Measurements from ENCODE around the gene SCFD2.

Gene SCFD2

DNA sequence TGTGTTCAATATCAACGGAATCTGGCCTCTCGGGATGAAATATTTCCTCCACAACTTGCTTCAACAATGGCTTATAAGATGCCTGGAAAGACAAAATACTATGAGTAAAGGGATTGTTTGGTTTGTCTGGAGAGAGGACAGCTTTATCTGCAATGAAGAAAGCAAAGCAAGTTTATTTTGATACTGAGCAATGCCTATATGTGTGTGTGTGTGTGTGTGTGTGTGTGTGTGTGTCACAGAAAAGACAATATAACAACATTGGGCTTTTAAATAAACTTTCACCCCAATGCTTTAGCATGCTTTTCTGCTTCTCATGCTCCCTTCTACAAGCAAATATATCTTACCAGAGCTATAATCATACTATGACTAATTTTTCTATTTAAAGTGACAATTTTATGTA is 458.4 kb downstream of the SCFD2 start:
- no peak for DNase-seq

DNA sequence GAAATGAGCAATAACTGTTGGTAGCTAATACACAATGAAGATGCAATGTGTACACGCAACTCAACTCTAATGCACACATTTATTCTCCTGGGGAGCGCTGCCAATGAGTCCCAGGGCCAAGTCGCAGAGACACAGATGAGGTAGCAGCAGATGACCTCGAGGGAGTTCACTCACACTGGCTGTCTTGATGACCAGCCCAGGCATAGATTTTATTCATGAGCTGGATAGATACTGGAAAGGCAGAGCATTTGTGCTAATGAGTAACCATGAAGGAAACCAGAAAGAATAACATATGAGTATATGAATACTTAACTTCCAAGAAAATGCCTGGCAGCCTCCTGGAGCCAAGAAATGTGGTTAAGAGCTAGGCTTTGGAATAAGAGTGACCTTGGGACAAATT is 461.4 kb downstream of the SCFD2 start:
- no peak for DNase-seq

DNA sequence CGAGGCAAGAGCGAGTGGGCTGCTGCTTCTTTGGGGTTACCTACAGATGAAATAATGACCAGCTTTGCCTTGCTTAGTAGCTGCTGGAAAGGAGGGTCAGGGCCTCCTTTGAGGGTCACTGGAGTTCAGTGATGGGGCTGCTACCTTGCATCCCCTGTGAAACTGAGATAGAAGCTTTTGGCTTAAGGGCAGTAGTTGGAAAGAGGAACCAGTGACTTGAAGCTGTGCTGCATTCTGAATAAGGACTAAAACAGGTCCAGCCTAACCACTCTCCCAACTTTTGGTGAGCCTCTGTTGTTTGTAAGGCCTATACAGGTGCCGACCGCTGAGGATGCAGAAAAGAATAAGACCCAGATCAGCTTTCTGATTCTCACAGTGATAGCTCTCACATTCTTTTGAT is 462.6 kb downstream of the SCFD2 start:
- DNase-seq, result no peak

GRCh38 chr4:52894443-52894842 is 471.4 kb downstream of the SCFD2 start:
- no peak for DNase-seq

DNA sequence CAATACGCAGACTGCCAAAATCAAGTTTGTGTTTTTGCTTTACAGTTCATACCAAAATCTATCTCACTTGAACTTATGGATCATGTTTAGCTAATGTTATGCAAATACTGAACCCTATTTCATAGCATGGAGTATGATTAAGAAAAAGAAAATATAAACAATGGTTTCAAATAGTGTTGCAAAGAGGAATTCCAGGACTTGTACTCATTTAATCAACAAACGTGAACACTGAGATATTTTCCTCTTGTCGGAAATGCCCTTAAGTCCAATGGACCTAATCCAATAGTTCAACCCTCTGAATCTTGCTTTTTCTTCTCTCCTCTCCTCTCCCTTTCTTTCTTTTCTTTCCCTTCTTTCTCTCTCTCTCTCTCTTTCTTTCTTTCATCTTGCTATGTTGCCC is 473.0 kb downstream of the SCFD2 start:
- DNase-seq, result no peak

DNA sequence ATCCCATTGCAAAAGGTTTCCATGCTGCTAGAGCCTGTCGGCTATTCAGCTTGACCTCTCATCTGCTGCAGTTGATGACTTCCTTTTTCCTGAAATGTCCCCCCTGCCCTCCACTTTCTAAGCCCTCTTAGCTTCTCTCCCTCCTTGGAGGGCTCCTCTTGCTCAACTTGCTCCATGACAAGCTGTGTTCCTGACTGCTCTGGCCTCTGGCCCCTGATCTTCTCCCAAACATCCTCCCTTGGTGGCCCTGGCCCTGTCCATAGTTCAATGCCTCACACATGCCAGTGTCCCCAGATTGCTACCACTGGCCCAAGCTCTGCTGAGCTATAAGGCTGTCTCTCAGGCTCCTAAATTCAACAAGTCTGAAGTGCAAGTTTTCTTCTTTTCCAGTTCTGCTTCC is 474.1 kb downstream of the SCFD2 start:
- DNase-seq, result no peak

GRCh38 chr4:52890521-52890791 is 475.4 kb downstream of the SCFD2 start:
- DNase-seq, result no peak

- DNase-seq, result no peak
These were observed 475.9 kb downstream of the SCFD2 start for GRCh38 chr4:52889778-52890520.

- no peak for DNase-seq
These were observed 476.5 kb downstream of the SCFD2 start for GRCh38 chr4:52889354-52889753.

DNA sequence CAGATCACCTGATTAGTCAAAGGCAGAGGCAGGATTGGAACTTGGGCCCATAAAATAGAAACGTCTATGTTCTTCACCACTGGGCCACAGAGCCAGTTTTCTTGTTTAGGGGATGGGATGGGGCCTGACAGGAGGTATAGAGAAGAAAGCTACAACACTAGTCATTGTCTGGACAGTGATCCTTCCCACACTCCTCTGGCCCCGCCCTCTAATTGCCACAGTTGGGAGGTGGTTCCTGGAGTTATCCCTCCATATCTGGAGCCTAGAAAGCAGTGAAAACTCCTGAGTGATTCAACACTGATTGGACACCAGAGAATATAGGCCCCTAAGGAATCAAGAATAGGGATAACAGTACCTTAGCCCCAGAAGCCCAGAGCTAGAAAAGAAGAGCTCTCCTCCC is 480.9 kb downstream of the SCFD2 start:
- no peak for DNase-seq

DNA sequence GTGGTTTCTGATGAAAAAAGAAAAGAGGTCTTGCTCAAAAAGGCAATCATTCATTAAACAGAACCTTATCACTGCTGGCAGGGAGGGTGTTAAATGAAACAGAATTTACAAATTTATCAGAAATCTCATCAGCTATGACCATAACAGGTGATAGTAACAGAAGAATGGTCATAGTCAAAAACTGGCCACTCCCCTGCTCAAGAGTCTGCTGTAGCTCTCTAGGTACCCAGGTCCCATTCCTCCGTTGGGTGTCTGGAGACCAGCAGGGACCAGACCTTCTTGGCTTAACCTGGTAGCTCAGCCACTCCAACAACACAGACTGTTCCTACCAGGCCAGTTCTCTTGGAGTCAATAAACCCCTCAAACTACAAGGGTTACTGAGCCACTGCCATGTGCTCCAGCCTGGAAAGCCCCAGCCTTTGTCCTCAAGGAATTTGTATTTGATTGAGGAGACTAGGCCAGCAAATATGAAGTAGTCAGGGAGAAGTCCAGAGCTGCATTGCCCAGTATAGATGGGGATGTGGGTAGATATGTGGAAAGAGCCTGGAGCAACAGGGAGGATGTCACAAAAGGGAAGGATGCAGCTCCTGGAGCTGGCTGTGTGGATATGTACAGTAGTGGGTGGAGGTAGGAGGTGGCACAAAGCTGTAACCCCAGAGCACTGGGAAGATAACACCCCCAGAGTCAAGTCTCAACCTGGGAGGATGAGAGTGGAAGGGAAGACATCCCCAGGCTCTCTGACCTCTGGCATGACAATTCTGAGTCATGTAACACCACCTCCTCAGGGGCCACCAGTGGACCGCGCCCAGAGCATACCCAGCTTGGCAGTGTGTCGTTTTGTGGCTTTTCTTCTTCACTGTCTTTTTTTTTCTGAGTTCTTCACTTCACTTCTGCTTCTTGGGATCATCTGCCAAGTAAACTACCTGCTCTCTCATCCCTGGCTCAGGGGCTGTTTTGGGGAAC is 481.9 kb downstream of the SCFD2 start:
- no peak for DNase-seq

- no peak for DNase-seq
These were observed 482.7 kb downstream of the SCFD2 start for GRCh38 chr4:52883183-52883621.

DNA sequence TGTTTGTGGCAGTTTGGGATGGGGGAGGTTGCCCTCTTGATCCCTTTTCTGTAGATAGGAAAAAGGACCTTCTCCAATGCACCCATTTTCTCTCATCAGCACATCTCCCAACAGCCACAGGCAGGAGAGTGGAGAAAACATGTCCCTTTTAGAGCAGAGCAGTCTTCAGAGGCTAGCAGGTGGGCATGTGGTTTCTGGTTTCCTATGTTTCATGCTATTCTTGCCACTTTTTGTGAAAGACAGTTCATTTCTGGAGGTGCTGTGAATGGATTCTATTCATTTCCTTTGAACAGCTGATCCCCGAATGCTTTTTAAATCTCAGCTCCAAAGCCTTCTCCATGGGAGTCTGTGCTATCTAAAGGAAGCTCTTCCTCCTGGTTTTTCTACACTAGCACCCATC is 484.9 kb downstream of the SCFD2 start:
- no peak for DNase-seq

- no peak for DNase-seq
These were observed 486.4 kb downstream of the SCFD2 start for GRCh38 chr4:52879471-52879870.

DNA sequence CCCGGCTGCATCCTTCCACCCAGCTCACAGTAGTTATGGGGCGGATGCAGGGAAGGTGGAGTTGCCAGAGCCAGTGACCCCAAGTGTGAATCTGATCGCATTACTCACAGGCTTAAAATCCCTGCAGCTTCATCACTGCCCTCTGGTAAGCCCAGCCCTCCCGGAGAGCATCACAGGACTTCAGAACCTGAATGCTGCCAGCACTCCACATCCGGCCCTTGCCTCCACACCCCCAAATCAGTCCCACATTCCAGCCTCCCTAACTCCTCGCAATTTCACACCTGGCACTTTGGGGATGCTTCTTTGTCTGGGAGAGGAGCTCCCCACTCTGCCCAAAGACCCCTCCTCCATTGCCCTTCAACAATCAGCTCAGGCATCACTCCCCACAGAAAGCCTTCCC is 488.2 kb downstream of the SCFD2 start:
- DNase-seq, result no peak

- DNase-seq, result peak; percentile 14
These were observed 488.8 kb downstream of the SCFD2 start for GRCh38 chr4:52877036-52877435.

GRCh38 chr4:52876069-52876468 is 489.8 kb downstream of the SCFD2 start:
- DNase-seq, result no peak

DNA sequence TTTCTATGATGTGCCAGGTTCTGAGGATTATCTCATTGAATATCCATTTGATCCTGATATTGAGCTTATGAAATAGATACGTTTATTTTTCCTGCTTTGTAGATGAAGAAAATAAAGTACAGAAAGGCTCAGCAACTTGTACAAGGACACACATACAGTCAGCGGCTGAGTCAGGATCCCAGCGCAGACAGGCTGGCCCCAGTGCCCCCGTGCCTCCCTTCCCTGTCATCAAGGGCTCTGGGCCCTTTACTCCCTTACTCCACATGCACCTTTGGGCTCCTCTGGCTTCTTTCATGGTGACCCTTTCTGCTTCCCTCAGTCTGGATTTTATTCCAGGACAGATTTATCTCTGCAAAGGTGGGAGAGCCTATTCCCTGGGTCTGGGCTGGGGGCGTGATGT is 490.9 kb downstream of the SCFD2 start:
- DNase-seq, result no peak

- no peak for DNase-seq
These were observed 492.0 kb downstream of the SCFD2 start for GRCh38 chr4:52873861-52874343.

DNA sequence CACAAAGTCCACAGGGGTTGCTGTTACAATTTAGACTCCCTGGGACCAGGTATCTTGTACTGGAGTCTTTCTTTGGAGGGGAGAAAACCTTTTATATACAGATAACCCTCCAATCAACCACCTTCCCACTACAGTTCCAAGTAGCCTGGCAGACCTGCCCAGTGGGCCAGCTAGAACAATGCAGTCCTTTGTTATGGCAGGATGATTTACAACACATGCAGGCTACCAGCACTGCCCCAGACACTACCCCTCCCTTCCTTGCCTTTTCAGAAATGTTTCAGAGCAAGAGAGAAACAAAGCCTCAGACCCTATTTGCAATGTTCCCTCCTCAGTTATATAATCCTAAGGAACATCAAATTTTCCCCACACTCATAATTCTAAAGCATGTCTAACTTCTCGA is 492.7 kb downstream of the SCFD2 start:
- no peak for DNase-seq

GRCh38 chr4:52870225-52870624 is 495.6 kb downstream of the SCFD2 start:
- DNase-seq, result peak; percentile 53

DNA sequence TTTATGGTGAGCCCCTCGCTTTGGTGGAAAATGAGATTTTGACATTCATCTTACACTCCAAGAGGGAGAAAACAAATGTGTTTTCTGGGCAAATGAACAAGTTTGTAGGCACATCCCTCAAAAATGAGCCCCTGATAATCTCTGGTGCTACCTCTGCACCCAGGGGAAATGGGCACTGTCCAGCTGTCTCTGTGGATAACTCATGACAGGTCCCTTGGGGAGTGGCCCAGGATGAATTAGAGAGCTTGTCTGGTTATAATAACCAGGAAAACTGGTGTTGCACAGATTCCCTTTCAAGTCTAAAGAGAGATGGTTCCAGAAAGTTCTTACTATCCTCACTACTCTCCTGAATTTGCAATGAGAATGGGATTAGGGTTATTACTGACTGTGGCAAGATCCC is 496.2 kb downstream of the SCFD2 start:
- DNase-seq, result no peak

DNA sequence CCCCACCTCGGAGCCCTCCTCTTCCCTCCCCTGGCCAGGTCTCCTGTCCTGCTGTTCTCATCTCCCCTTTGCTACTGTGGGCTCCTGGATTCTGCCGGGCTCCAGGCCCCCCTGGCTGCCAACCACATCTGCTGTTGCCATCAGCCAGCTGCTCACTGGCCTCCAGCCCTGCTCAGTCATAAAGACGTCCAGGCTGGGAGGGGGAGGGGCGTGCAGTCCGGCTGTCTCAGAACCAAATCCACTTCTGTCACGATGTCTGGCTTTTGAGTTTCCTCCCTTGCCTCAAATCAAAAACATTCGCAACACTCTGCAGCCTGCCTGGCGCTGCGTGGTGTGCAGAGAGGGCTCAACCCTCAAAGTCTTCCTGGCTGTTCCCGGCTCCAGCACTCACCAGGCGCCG is 496.7 kb downstream of the SCFD2 start:
- DNase-seq, result peak; percentile 57

DNA sequence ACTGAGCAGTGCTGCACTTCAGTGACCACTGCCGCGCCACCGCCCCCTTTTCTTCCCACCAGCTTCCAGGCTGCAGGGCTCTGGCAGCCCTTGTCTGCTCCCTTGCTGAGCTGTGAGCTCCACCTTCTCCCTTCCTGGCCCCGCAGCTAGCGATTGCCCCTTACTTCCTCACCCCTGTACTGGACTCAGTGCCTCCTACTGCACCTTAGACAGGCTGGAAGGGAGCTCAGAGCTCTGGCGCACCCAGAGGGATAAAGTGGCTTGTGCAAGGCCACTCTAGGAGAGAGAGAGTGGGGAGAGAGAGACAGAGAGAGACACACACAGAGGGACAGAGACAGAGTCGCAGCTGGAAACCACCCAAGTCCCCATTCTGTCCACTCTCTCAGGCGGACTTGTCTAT is 497.7 kb downstream of the SCFD2 start:
- peak; percentile 12 for DNase-seq
